ENCODE data around the gene MPLKIP.
"Not testable (repeated sequence)": the region's sequence is repeated elsewhere in the genome, so short reads cannot be mapped to it uniquely, and the experiment has no call there.

Gene MPLKIP

DNA sequence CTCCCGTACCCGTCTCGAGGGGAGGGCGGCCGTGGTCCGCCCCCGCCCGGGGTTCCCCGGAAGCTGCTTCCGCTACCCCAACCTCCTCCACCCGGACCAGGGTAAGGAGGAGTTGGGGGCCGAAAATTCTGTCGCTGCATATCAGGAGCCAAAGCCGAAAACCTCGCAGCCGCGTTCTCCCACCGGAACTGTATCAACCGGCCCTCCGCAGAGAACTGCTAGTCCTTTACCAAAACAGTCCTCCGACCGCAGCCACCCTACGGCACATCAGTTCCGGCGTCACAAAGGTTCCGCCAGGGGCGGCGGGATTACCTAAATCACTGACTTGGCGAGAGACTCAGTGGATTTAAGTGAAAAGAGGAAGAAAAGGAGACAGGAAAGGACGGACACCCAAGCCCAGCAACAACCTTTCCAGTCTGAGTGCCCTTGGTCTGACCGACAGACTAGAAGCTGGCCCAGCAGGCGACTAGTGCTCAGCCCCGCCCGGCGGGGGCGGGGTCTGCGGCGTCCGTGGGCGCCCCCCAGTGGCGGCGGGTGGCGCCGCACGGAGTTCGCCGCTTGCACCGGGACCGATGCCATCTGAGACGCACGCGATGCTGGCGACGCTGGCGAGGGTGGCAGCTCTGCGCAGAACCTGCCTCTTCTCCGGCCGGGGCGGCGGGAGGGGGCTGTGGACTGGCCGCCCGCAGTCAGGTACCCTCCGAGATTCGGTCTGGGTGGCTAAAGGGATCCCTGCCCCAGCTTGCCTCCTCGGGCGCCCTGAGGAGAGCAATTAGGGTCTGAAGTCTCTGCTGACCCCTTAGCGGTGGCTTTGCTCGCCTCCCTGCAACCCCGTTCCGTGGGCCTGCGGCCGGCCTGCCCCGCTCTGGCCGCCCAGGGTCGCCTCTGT, at the start of gene MPLKIP, which contains the start of gene SUGCT:
TSS of gene MPLKIP (minus strand) at position 195 of the 889 bp plus-strand sequence. CDS start at position 140, 55 bp downstream.
TSS of gene SUGCT (plus strand) at position 578 of the 889 bp plus-strand sequence.
- no peaks in the 10 kb centered on the region for H3K9me3 Mint-ChIP-seq
- H3K4me3 Mint-ChIP-seq = peak within 1 kb of the TSS; percentile 94
- H3K36me3 Mint-ChIP-seq (ENCODE audit: low read depth) = peaks cover 14% of the 10 kb centered on the region
- H3K4me1 Mint-ChIP-seq (ENCODE audit: low read depth) = peaks cover 34% of the 10 kb centered on the region
- peak within 1 kb of the TSS; percentile 97 for H3K27ac Mint-ChIP-seq
- peaks cover 8% of the 10 kb centered on the region for H3K27me3 Mint-ChIP-seq

DNA sequence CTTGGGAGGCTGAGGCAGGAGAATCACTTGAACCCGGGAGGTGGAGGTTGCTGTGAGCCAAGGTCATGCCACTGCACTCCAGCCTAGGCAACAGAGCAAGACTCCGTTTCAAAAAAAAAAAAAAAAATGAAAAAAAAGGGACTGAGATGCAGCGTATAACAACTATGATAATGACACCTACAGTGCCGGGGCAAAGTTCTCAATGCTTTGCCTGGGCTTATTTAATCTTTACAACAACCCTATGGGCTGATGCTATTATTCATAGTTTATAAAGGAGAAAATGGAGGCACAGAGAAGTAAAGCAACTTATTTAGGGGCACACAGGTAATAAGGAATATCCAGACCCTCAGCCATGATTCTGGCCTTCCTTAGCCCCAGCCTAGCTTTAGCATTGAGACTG, 48.0 kb upstream of the MPLKIP start:
- Mint-ChIP-seq H3K4me3 (no peak overlapping the region), H3K4me1 (ENCODE audit: low read depth) (no peaks in the 10 kb centered on the region), H3K9me3 (no peaks in the 10 kb centered on the region), H3K27me3 (no peaks in the 10 kb centered on the region), H3K36me3 (ENCODE audit: low read depth) (peaks cover 3% of the 10 kb centered on the region), H3K27ac (no peak overlapping the region)

DNA sequence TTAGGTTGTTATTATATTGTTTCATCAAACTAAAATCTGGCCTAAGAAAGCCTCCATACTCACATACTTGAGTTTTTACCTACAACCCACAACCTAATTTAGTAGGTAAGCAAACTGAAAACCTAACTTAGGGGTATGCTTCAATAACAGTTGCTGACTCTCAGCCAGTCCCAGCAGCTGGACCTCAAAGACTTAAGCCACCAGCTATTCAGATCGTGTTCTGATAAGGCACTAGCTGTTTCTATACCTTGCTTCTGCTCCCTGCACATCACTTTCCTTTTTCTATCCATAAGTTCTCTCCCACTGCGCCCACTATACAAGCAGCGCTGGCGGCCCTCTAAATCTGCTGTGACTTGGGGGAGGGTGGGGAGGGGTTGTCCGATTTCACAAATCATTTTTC, 42.6 kb upstream of the MPLKIP start:
- Mint-ChIP-seq H3K27me3 (no peaks in the 10 kb centered on the region), H3K27ac (no peak overlapping the region), H3K4me1 (ENCODE audit: low read depth) (no peaks in the 10 kb centered on the region), H3K4me3 (no peak overlapping the region), H3K36me3 (ENCODE audit: low read depth) (no peaks in the 10 kb centered on the region), H3K9me3 (no peaks in the 10 kb centered on the region)

DNA sequence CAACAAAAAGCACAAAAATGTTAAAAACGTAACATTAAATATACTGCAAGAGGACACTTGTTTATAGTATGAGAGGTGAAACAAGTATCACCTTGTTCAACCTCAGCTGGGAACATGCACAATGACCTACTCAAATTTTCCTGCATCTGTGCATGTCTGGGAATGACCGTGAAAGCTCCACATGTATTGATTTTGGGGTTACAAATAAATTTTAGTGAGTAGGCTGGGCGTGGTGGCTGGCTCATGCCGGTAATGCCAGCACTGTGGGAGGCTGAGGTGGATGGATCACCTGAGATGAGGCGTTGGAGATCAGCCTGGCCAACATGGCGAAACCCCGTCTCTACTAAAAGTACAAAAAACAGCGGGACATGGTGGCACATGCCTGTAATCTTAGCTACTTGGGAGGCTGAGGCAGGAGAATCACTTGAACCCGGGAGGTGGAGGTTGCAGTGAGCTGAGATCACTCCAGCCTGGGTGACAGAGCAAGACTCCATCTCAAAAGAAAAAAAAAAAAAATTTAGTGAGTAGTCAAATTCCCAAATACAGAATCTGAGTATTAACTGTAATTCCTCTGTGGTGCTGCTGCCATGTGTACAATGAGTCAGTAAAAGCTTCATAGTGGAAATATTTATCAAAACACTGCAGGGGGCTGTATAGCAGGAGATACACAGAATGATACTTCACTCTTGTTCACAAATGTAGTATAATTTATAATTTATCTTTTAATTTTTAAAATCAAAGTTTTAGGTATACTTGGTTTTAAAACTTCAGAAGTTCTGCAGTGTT, 41.5 kb upstream of the MPLKIP start:
- H3K4me1 Mint-ChIP-seq (ENCODE audit: low read depth) = no peaks in the 10 kb centered on the region
- H3K27me3 Mint-ChIP-seq = no peaks in the 10 kb centered on the region
- no peak overlapping the region for H3K27ac Mint-ChIP-seq
- no peak overlapping the region for H3K4me3 Mint-ChIP-seq
- no peaks in the 10 kb centered on the region for H3K9me3 Mint-ChIP-seq
- no peaks in the 10 kb centered on the region for H3K36me3 Mint-ChIP-seq (ENCODE audit: low read depth)

DNA sequence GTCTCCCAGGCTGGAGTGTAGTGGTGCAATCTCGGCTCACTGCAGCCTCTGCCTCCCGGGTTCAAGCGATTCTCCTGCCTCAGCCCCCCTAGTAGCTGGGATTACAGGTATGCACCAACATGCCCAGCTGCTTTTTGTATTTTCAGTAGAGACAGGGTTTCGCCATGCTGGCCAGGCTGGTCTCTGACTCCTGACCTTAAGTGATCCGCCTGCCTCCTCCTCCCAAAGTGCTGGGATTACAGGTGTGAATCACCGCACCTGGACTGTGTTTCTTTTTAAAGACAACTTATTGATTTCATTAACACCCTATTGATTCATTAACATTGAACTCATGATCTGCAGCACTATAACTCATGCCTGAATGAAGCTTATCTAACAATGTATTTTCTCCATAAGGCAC, 40.8 kb upstream of the MPLKIP start:
- H3K36me3 Mint-ChIP-seq (ENCODE audit: low read depth); H3K4me3 Mint-ChIP-seq; H3K9me3 Mint-ChIP-seq: not testable (repeated sequence)

DNA sequence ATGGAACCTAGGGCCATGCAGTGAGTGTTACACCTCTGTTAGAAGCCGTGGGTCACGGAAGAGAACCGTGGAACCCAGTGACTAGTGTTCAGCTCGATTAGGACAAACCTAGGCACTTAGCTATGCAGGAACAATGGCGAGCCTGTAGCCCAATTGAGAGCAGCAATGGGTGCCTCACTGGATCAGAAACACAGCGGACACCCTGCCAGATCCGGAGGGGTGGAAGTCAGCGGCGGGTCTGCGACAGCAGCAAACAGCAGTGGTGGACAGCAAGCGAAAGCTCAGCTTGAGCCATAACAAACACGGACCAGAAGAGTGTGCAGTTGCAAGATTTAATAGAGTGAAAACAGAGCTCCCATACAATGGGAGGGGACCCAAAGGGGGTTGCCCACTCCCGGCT, 38.7 kb upstream of the MPLKIP start:
- H3K9me3 Mint-ChIP-seq; H3K27ac Mint-ChIP-seq; H3K27me3 Mint-ChIP-seq; H3K4me3 Mint-ChIP-seq; H3K36me3 Mint-ChIP-seq (ENCODE audit: low read depth); H3K4me1 Mint-ChIP-seq (ENCODE audit: low read depth): not testable (repeated sequence)

More for the DNA sequence above, 40.8 kb upstream of the MPLKIP start:
- not testable (repeated sequence) for H3K27me3 Mint-ChIP-seq; H3K4me1 Mint-ChIP-seq (ENCODE audit: low read depth); H3K27ac Mint-ChIP-seq

DNA sequence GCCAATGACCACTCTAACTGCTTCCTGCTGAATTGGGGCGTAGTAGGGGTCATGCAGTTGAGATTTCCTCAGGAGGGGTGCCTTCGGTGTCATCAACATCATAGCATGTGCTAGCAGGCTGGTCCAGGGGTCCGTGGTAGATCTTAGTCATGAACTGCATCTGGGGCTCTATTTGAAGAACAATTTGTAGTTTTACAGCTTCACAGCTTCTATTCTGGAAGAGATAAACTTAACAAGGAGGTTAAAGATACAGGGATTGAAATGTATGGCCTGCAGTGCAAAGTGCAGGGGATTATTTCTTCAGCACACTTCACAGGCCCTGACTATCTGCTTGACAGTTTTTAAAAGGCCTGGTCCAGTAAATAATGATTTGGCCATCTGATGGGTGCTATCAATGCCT, 33.8 kb upstream of the MPLKIP start:
- H3K4me3 Mint-ChIP-seq; H3K27ac Mint-ChIP-seq; H3K4me1 Mint-ChIP-seq (ENCODE audit: low read depth); H3K9me3 Mint-ChIP-seq; H3K36me3 Mint-ChIP-seq (ENCODE audit: low read depth); H3K27me3 Mint-ChIP-seq: not testable (repeated sequence)

DNA sequence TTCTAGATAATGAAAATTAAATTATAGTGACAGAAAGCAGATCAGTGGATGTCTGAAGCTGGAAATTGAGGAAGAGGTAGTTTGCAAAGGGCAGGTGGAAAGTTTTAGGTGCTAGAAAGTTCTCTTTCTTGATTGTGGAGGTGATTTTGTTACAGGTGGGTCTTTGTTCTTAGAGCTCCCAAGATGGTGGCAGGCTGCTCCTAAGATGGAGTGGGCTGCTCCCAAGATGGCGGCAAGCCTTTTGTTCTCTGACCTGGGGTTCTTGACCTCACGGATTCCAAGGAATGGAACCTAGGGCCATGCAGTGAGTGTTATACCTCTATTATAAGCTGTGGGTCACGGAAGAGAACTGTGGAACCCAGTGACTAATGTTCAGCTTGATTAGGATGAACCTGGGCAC, 32.9 kb upstream of the MPLKIP start:
- Mint-ChIP-seq H3K27ac (no peak overlapping the region), H3K36me3 (ENCODE audit: low read depth) (no peaks in the 10 kb centered on the region), H3K27me3 (peaks cover 3% of the 10 kb centered on the region), H3K9me3 (no peaks in the 10 kb centered on the region), H3K4me1 (ENCODE audit: low read depth) (no peaks in the 10 kb centered on the region), H3K4me3 (no peak overlapping the region)

DNA sequence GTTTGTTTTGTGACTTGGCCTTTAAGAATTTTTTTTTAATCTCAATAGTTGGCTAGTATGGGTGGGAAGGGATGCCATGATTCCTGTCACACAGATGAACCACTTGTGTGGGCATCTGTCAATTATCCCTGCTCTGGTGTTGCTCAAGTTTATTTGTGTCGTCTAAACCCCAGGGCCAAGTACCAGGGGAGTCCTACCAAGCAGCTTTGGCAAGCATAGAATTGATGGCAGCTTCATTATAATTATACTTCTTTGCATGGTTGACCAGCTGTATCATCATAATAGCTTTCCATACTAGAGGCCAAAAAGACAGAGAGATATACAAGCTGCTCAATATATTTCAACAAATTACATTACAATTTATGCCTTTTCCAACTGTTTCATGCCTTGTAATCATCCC, 30.8 kb upstream of the MPLKIP start:
- Mint-ChIP-seq H3K9me3 (no peaks in the 10 kb centered on the region), H3K4me3 (no peak overlapping the region), H3K36me3 (ENCODE audit: low read depth) (no peaks in the 10 kb centered on the region), H3K27me3 (peaks cover 3% of the 10 kb centered on the region), H3K4me1 (ENCODE audit: low read depth) (no peaks in the 10 kb centered on the region), H3K27ac (no peak overlapping the region)

DNA sequence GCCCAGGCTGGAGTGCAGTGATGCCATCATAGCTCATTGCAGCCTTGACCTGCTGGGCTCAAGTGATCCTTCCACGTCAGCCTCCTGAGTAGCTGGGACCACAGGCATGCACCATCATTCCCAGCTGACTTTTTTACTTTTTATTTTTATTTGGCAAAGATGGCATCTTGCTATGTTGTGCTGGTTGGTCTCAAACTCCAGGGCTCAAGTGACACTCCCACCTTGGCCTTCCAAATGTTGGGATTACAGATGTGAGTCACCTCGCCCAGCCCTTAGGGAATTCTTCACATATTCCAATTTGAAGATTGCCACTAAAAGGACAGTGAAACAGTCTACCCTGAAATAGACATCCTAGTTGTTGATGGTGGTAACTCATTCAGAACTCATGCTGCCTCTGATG, 28.1 kb upstream of the MPLKIP start:
- Mint-ChIP-seq H3K4me1 (ENCODE audit: low read depth) (no peaks in the 10 kb centered on the region), H3K27me3 (peaks cover 3% of the 10 kb centered on the region), H3K4me3 (no peak overlapping the region), H3K36me3 (ENCODE audit: low read depth) (no peaks in the 10 kb centered on the region), H3K9me3 (no peaks in the 10 kb centered on the region), H3K27ac (no peak overlapping the region)

DNA sequence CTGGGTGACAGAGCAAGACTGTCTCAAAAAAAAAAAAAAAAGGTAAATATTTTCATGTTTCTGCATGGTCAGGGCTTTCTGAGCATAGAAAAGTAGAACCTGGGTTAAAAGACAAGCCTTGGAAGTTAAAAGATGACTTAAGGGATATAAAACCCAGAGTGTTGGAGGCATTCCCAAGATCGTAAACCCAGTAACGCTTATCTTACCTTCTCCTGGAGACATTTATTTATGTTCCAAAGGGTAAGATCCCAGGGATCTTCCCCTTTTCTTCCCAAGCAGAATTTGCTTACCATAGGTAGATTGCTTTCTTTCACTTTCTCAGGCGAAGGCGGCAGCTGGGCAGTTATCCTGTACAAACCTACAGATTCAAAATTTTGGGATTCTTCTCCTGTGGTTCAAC, 22.6 kb upstream of the MPLKIP start:
- no peak overlapping the region for H3K4me3 Mint-ChIP-seq
- no peaks in the 10 kb centered on the region for H3K4me1 Mint-ChIP-seq (ENCODE audit: low read depth)
- H3K27me3 Mint-ChIP-seq = no peaks in the 10 kb centered on the region
- H3K36me3 Mint-ChIP-seq (ENCODE audit: low read depth) = no peaks in the 10 kb centered on the region
- no peak overlapping the region for H3K27ac Mint-ChIP-seq
- no peaks in the 10 kb centered on the region for H3K9me3 Mint-ChIP-seq

DNA sequence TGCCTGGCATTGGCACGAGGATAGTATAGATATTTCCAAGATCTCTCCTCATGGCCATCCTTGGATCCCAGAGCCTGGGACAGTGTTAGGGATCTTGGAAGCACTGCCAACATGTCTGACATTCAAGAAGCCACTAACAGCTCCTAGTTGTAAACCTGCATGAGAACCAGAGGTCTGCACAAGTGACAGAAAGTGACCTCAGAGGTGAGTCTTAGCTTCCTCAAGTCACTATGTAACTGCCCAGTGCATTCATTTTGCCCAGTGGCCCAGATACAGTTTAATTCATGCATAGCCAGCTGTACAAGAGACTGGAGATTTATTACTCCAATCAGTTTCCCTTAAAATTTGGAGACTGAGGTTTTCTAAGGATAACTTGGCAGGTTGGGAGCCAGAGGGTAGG, 17.1 kb upstream of the MPLKIP start:
- H3K36me3 Mint-ChIP-seq (ENCODE audit: low read depth) = no peaks in the 10 kb centered on the region
- H3K4me1 Mint-ChIP-seq (ENCODE audit: low read depth) = no peaks in the 10 kb centered on the region
- H3K27ac Mint-ChIP-seq = no peak overlapping the region
- H3K27me3 Mint-ChIP-seq = peaks cover 4% of the 10 kb centered on the region
- no peaks in the 10 kb centered on the region for H3K9me3 Mint-ChIP-seq
- H3K4me3 Mint-ChIP-seq = no peak overlapping the region

DNA sequence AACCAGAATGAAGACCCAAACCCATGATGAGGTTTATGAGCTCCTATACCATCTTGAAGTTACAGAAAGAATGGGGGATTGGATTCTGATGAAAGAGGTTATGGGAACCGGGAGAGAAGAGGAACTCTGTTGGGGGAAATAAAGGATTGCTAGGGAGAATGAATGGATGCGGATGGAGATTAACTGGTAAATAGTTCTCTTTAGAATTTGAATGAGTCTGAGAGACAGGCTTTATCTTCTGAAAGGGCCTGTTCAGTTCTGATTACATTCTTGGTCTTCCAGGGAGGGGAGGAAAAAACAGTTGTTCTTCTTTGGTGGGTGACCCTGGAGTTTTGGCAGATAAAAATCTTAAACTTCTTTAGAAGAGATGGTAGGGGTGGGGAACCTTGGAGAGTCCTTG, 14.2 kb upstream of the MPLKIP start:
- H3K27me3 Mint-ChIP-seq = peaks cover 7% of the 10 kb centered on the region
- H3K4me3 Mint-ChIP-seq = no peak overlapping the region
- no peaks in the 10 kb centered on the region for H3K9me3 Mint-ChIP-seq
- no peaks in the 10 kb centered on the region for H3K36me3 Mint-ChIP-seq (ENCODE audit: low read depth)
- H3K4me1 Mint-ChIP-seq (ENCODE audit: low read depth) = no peaks in the 10 kb centered on the region
- H3K27ac Mint-ChIP-seq = peak overlapping the region; percentile 34

DNA sequence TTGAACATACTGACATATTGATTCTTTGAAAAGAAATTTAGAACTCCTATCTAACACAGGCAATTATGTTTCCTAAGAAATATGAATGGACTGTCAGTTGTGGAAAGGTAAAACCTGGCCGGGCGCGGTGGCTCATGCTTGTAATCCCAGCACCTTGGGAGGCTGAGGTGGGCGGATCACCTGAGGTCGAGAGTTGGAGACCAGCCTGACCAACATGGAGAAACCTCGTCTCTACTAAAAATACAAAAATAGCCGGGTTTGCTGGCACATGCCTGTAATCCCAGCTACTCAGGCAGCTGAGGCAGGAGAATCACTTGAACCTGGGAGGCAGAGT, 13.8 kb upstream of the MPLKIP start:
- not testable (repeated sequence) for H3K4me1 Mint-ChIP-seq (ENCODE audit: low read depth); H3K27ac Mint-ChIP-seq; H3K4me3 Mint-ChIP-seq; H3K36me3 Mint-ChIP-seq (ENCODE audit: low read depth); H3K9me3 Mint-ChIP-seq
- H3K27me3 Mint-ChIP-seq = peaks cover 11% of the 10 kb centered on the region

DNA sequence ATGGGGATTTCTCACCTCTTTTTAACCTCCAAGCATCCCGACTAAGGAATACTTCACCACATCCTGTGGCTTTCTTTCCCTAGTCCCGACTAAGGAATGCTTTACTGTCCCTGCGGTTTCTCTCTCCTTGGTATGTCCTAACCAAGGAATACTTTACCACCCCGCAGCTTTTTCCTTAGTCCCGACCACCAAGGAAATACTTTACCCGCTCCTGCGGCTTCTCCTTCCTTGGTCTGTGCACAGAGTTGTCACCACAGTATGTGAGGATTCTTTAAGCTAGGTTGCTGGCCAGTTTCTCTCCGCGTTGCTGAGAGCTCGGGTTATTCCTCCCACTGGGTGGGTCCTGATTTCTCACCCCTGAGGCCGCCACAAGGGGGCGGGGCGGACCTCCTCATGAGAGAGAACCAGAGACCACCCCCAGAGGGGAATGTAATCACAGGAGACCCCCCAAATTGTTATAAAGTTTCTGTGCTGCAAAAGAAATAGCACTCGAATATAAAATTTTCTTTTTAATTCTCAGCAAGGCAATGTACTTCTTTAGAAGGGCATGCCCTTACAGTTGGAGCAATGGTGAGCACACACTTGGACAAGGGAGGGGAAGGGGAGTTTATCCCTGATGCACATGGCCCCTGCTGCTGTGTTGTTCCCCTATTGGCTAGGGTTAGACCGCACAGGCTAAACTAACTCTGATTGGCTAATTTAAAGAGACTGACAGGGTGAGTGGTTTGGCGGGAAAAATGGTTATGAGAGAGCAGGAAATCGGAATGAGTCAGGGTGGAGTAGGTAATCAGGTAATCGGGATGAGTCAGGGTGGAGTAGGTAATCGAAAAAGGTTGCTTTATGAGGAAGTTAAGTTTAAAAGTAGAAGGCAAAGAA, 13.2 kb upstream of the MPLKIP start:
- Mint-ChIP-seq H3K4me1 (ENCODE audit: low read depth) (no peaks in the 10 kb centered on the region), H3K27ac (no peak overlapping the region), H3K9me3 (no peaks in the 10 kb centered on the region), H3K36me3 (ENCODE audit: low read depth) (no peaks in the 10 kb centered on the region), H3K4me3 (no peak overlapping the region), H3K27me3 (peaks cover 11% of the 10 kb centered on the region)

Data from stimulated activated naive CD8-positive, alpha-beta T cell treated with anti-CD3 and anti-CD28 coated beads, Interleukin-15, Interleukin-2, amounts not matched to agents 100 ng/mL and 50 ng/mL, for 24 hours (primary cell).